Activated CD8-positive, alpha-beta T cell treated with anti-CD3 and anti-CD28 coated beads for 36 hours (primary cell): ENCODE measurements around the gene CBX2. TPM values are rescaled to one million over a fixed set of nuclear protein-coding genes. Genes with fewer than 3 reads are reported as not detected.

ENCODE experiments used
- ATAC-seq: fragments of 200-7000 bp; cut with Tn5 transposase; one replicate; pipeline ENCODE4 v1.10.0; 2021; ENCODE audit warnings: mild to moderate bottlenecking, moderate library complexity
- CTCF ChIA-PET: fragments of 350-600 bp; sonication (Branson Sonifier 250); formaldehyde crosslinking; loops from one replicate; lab custom pipeline; 2021; ENCODE audit warnings: antibody characterized with exemption; lab: Charles Lee
- POLR2A ChIA-PET: fragments of 350-600 bp; sonication (Branson Sonifier 250); formaldehyde crosslinking; loops from one replicate; lab custom pipeline; 2021; ENCODE audit warnings: antibody characterized with exemption; lab: Charles Lee
- DNase-seq: peaks from one replicate; pipeline ENCODE4 v3.0.0-alpha.2; 2020
- H3K27ac Mint-ChIP-seq: one replicate; pipeline ENCODE4 v1.8.0; 2021; ENCODE audit warnings: mild to moderate bottlenecking, mixed read lengths
- H3K27me3 Mint-ChIP-seq: one replicate; pipeline ENCODE4 v1.8.0; 2021; ENCODE audit warnings: mixed read lengths
- H3K36me3 Mint-ChIP-seq: one replicate; pipeline ENCODE4 v1.8.0; 2021; ENCODE audit warnings: low read depth, mixed read lengths
- H3K4me1 Mint-ChIP-seq: one replicate; pipeline ENCODE4 v1.8.0; 2021; ENCODE audit warnings: low read depth, mixed read lengths
- H3K4me3 Mint-ChIP-seq: one replicate; pipeline ENCODE4 v1.8.0; 2021; ENCODE audit warnings: mild to moderate bottlenecking, moderate library complexity, mixed read lengths
- H3K9me3 Mint-ChIP-seq: one replicate; pipeline ENCODE4 v1.8.0; 2021; ENCODE audit warnings: mixed read lengths
- CTCF ChIP-seq: fragments of 200-600 bp; IDR thresholded peaks from one replicate; pipeline ENCODE4 v1.8.0; 2022; ENCODE audit warnings: antibody characterized with exemption, mild to moderate bottlenecking
- intact Hi-C: fragments of 100-400 bp; cut with micrococcal nuclease; formaldehyde crosslinking; loops from one replicate; pipeline ENCODE4 v1.10.0; 2022
- total RNA-seq, 2 experiments: library from RNA; stranded (reverse); gene quantifications; one replicate each; pipeline ENCODE4 v1.2.3, GENCODE V29; 2021

The CBX2 gene
- total RNA-seq, 2 experiments from 2014 or later, result 8.0 to 9.7 TPM

- Mint-ChIP-seq H3K36me3 (peaks cover 2% of the 10 kb centered on the region), H3K4me3 (no peak overlapping the region), H3K9me3 (no peaks in the 10 kb centered on the region), H3K4me1 (peaks cover 42% of the 10 kb centered on the region), H3K27ac (no peak overlapping the region), H3K27me3 (peaks cover 68% of the 10 kb centered on the region)
- TF ChIP-seq CTCF, result no peak
- DNase-seq, result no peak
- POLR2A ChIA-PET, result interaction anchor here (3.9 kb wide), 1 partner anchor 33 kb away, joined by 11 read pairs; the partner anchor contains the start of gene CBX4
- CTCF ChIA-PET, result interaction anchor here (0.7 to 2.6 kb wide), 2 partner anchors 35 to 61 kb away, joined by 5 to 10 read pairs; no protein-coding TSS in a partner anchor
- no peak for ATAC-seq
- intact Hi-C loops, result no loop called here
Measured at GRCh38 chr17:79806446-79806760, 28.5 kb downstream of the CBX2 start.

- Mint-ChIP-seq H3K27me3 (peaks cover 68% of the 10 kb centered on the region), H3K27ac (no peak overlapping the region), H3K4me3 (no peak overlapping the region), H3K4me1 (peaks cover 42% of the 10 kb centered on the region), H3K9me3 (no peaks in the 10 kb centered on the region), H3K36me3 (peaks cover 2% of the 10 kb centered on the region)
- ATAC-seq, result no peak
- CTCF ChIA-PET, result interaction anchor here (1.0 to 6.9 kb wide), 4 partner anchors 30 to 108 kb away, joined by 3 to 48 read pairs (median 8); partner anchors contain the start of gene CBX4
- DNase-seq, result no peak
- TF ChIP-seq CTCF, result no peak
- intact Hi-C loops, result no loop called here
- POLR2A ChIA-PET, result interaction anchor here (1.1 to 3.9 kb wide), 3 partner anchors 10 to 32 kb away, joined by 3 to 11 read pairs (median 6); partner anchors contain the start of genes CBX4 and CBX8
Measured at GRCh38 chr17:79806863-79807720, 29.1 kb downstream of the CBX2 start.

- intact Hi-C loops, result no loop called here
- peak; percentile 26 for TF ChIP-seq CTCF
- peak; percentile 45 for DNase-seq
Measured at GRCh38 chr17:79808763-79809529, 31.0 kb downstream of the CBX2 start.

GRCh38 chr17:79809530-79810129, 31.7 kb downstream of the CBX2 start:
- Mint-ChIP-seq H3K4me3 (no peak overlapping the region), H3K27me3 (peaks cover 64% of the 10 kb centered on the region), H3K4me1 (peaks cover 40% of the 10 kb centered on the region), H3K27ac (no peak overlapping the region), H3K9me3 (no peaks in the 10 kb centered on the region), H3K36me3 (no peaks in the 10 kb centered on the region)
- CTCF ChIA-PET, result interaction anchor here (1.1 to 6.9 kb wide), 8 partner anchors 10 to 184 kb away, joined by 3 to 56 read pairs (median 6); partner anchors contain the start of gene CBX4
- no peak for ATAC-seq
- intact Hi-C loops, result no loop called here
- TF ChIP-seq CTCF, result no peak
- POLR2A ChIA-PET, result interaction anchor here (1.1 to 3.9 kb wide), 3 partner anchors 25 to 33 kb away, joined by 3 to 11 read pairs (median 4); partner anchors contain the start of gene CBX4
- DNase-seq, result no peak

More at GRCh38 chr17:79808763-79809529, 31.0 kb downstream of the CBX2 start:
- CTCF ChIA-PET, result interaction anchor here (1.0 to 6.9 kb wide), 12 partner anchors 9 to 177 kb away, joined by 3 to 56 read pairs (median 6); partner anchors contain the start of genes CBX4 and CBX8
- H3K36me3 Mint-ChIP-seq, result no peaks in the 10 kb centered on the region
- no peak for ATAC-seq
- peaks cover 37% of the 10 kb centered on the region for H3K4me1 Mint-ChIP-seq
- H3K27me3 Mint-ChIP-seq, result peaks cover 61% of the 10 kb centered on the region
- H3K27ac Mint-ChIP-seq, result no peak overlapping the region
- H3K4me3 Mint-ChIP-seq, result no peak overlapping the region
- H3K9me3 Mint-ChIP-seq, result no peaks in the 10 kb centered on the region
- POLR2A ChIA-PET, result interaction anchor here (0.8 to 3.9 kb wide), 5 partner anchors 12 to 34 kb away, joined by 3 to 11 read pairs (median 5); partner anchors contain the start of genes CBX4 and CBX8
